GM18505 (cell line): ENCODE results near the gene ACYP2.

Source experiments
- ATAC-seq: cut with Tn5 transposase; IDR thresholded peaks from one replicate; pipeline ENCODE4 v1.9.1; 2021; ENCODE audit not compliant: unreplicated experiment
- POLR2A ChIP-seq: IDR thresholded peaks from 4 replicates; pipeline ENCODE4 v1.6.1; 2011; ENCODE audit warnings: borderline replicate concordance; ENCODE audit not compliant: insufficient read depth, insufficient read length; ENCODE audit errors: extremely low read depth

Gene ACYP2

DNA sequence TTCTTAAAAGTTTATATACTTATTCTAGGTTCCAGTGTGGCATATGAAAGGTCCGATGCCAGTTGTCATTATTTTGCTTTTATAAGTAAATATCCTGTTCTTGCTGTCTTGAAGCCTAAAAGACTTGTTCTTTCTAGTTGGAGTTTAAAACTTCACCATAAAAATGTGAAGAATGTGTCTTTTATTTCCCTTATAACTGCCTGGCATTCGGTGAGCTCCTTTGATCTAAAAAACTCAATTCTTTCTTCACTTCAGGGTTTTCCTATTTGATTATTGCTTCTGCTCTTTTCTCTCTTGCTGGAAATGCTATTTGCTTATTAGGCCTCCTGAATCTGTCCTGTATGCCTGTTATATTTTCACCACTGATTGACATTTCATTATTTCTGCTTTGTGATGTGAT is 89.1 kb downstream of the ACYP2 start:
- TF ChIP-seq POLR2A: no peak
- no peak for ATAC-seq

DNA sequence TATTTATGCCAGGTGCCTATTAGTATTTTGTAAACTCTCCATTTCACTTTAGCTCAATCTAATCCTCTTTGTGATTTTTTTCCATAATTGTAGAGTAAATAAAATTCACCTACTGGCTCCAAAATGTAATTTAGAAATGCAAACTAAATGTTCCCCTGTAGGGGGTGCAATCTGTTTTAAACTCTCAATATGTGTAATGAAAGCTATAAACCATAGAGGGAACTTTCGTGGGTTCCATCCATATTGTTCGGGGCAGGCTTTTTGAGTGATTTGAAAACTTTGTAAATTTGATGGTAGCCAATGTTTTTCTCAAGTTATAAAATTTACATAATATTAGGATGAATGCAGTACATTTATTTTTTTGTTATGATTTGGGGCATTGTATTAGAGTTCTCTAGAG is 91.2 kb downstream of the ACYP2 start:
- no peak for TF ChIP-seq POLR2A
- peak; percentile 61 for ATAC-seq

DNA sequence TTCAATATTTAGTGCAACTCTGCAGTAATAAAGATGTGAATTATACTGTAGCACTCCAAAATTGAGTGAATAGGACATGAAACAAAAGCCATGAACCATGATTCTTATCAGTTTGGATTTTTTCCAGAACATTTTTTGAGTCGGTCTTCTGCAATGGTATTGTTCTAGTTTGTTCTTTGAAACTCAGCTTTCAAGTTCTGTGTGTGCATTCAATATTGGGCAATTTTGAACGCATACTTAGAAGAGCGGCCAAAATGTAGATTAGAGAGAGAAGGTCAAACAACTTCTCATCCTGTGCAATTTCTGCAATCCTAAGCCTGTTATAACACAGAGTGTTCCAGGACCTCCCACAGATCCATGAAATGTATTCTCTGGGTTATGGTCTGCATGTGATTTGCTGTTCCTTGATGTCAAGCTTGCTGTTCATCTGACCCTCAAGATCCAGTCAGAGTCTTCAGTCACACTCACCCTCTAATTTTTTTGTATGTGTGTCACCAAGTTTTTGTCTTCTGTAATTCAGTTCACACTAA is 92.3 kb downstream of the ACYP2 start:
- no peak for ATAC-seq
- TF ChIP-seq POLR2A: no peak

DNA sequence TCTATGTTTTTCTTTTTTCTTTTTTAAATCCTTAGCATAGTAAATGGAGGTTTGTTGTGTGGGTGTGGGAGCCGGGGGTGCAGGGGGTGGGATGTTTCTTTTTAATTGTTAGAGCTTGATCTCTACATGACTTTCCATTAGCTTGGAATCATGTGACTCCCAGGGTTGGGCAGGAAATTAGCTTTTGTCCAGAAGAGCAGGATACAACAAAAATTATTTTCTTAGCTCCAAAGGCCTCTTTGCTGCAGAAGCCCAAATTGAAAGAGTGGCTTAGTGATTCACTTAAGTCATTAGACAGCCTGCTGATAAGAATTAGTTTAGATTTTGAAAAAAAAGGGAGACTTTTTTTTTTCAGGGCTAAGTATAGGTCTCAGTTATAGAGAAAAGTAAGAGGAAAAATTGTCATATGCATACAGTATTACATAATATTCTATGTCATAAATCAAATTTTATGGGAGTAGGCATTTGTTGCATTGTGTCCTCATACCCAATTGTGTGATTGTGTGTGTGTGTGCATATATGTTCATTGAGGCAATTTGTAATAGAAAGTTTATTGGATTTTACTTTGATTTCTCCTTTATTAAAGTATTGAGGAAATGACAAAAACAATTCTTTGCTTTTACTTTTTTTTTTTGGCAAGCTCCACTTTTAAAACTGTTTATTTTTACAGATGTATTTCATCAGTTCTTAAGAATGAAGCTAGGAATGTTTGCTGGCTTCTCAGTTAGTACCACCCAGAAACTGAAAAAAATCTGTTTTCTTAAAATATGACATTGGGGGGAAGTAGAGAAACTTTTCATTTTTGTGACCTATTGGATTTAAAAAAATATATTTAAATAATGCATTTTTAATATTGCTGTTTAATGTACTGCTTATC is 93.2 kb downstream of the ACYP2 start:
- no peak for TF ChIP-seq POLR2A

DNA sequence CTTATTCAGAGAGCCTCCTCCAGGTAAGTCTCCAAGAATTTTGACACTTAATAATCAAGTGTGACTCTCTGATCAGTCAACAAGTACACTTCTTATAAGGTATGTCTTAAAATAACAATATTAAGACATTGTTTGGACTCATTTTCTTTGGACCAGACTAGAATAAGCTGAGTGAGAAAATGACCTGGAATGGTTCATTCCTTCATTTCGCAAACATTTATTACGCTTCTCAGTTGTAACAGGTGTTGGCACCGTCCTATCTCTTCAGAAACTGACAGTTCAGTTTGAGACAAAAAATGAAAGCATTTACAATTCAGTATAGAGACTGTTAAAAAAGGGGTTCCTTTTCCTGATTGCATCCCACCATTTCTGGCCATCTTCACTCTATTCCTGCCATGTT is 94.0 kb downstream of the ACYP2 start:
- no peak for TF ChIP-seq POLR2A
- no peak for ATAC-seq

More for the DNA sequence above, 93.2 kb downstream of the ACYP2 start:
- no peak for ATAC-seq

DNA sequence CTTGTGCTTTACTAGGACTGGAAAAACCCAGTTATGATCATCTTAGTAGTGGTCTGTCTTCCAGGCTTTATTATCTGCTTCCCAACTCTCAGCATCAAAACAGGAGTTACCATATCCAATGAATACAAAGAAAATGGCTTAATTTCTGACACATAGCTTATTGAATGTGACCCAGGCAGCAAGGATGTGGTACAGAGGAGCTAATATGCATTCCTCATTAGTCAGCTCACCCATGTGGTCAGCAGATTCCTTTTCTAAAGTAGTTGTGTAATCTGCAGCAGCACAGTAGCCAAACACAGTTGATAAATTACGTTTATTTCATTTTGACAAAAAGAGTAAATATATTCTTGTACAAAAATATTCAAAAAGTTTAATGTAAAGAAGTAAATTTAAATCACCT is 97.0 kb downstream of the ACYP2 start:
- no peak for TF ChIP-seq POLR2A
- no peak for ATAC-seq

DNA sequence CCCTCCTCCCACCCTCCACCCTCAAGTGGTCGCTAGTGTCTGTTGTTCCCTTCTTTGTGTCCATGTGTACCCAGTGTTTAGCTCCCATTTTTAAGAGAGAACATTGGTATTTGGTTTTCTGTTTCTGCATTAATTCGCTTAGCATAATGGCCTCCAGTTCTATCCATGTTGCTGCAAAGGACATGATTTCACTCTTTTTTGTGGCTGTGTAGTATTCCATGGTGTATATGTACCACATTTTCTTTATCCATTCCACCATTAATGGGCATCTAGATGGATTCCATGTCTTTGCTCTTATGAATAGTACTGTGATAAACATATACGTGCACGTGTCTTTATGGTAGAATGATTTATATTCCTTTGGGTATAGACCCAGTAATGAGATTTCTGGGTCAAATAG is 97.7 kb downstream of the ACYP2 start:
- no peak for ATAC-seq

DNA sequence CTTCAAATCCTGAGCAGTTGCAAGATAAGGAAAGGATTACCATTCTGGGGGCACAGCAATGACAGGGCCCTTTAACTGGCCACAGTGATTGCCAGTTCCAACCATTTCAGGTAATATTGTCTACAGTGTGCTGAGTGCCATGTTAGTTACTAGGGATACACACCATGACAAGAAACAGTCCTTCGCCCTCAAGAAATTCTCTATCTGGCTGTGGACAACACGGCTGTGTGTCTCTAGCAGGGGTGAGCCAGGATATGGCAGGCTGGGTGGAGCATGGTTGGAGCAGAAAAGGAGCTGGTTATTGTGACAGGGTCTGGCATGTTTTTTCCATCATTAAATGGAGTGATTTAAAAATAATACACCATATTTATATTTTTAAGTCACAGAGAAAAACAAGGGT is 109.6 kb downstream of the ACYP2 start:
- no peak for ATAC-seq
- TF ChIP-seq POLR2A: no peak

More for the DNA sequence above, 97.7 kb downstream of the ACYP2 start:
- TF ChIP-seq POLR2A: no peak

DNA sequence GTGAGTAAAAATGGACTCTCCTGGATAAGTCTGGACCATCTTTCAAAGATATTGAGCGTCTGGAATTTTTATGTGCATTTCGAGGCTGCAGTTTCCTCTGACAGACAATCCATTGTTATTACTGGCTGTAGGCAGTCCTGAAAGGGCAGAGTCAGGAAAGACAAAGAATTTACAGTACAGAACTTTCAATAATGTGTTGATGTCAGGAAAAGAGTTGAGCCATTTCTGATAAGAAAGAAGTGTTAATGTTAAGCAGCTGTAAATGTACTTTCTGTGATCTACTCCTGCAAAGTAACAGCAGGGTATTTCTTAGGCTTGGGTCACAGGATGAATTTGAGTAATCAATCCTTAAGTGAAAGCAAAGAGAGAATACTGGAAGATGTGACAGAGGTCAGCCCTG is 110.8 kb downstream of the ACYP2 start:
- ATAC-seq: no peak
- no peak for TF ChIP-seq POLR2A

DNA sequence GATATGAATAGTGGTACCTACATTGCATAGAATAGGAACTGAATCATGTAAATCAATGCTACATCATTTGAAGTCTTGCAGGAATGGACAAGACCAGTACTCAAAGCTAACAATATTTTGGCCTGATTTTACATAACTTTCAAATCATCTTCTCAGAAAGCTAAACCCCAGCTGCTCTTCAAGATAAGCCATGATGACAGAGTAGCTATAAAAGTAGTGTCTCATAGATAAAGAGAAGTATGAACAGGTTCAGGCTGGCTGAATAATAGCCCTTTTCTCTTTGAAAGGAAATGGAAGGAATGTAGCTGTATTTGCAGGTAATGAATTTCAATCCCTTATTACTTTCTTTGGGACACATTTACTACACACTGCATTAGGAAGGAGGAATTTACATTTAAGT is 112.4 kb downstream of the ACYP2 start:
- ATAC-seq: no peak
- no peak for TF ChIP-seq POLR2A

DNA sequence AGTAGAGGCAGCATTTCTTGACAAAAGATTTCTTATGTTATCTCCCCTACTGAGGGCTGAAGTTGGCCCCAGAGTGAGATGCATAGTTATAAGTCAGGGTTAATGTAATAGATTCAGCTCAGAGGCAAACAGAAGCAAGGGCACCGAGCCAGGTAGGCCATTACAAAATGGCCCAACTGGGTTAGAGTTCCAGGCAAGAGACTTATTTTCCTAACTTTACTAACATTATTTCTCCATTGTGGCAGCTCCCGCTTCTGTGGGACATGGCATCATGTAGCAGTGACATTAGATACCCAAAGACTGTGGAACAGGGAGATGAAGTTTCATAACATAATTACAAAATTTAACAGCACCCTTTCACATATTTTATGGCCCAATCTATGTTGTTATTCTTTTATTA is 113.5 kb downstream of the ACYP2 start:
- TF ChIP-seq POLR2A: no peak

DNA sequence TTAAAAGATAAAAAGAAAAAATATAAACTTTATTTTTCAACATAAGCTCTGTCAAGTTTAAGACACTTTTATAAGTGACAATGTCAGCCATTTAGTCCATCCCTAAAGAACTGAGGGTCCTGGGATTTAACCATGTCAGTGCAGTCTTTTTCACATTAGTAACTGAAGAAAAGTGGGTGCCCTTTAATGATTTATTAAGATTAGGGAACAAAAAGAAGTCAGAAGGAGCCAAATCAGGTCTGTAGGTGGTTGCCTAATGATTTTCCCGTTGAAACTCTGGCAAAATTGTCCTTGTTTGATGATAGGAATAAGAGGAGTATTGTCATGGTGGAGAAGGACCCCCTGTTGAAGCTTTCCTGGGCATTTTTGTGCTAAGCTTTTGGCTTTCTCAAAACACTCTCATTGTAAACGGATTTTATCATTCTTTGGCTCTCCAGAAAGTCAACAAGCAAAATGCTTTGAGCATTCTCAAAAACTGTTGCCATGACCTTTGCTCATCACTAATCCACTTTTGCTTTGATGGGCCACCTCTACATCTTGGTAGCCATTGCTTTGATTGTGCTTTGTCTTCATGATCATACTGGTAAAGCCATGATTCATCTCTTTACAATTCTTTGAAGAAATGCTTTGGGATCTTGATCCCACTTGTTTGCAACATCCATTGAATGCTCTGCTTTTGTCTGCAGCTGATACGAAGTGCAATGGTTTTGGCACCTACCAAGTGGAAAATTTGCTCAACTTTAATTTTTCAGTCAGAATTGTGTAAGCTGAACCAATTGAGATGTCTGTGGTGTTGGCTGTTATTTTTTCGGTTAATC is 118.6 kb downstream of the ACYP2 start:
- no peak for TF ChIP-seq POLR2A
- no peak for ATAC-seq

More for the DNA sequence above, 113.5 kb downstream of the ACYP2 start:
- no peak for ATAC-seq

DNA sequence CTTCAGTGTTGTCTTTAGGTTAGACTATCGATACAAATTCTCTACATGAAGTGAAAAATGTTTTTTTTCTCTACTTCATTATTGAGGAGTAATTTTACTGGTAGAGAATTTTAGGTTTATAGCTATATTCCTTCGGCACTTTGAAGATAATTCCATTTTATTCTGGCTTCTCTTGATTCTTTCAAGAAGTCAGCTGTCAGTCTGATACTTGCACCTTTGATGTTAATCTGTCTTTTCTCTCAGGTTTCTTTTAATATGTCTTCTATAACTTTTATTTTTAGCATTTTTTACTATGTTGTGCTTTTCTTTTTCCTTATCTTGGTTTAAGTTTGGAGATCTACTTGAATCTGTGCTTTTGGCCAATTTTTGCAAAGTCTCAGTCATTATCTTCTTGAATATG is 122.0 kb downstream of the ACYP2 start:
- ATAC-seq: no peak
- TF ChIP-seq POLR2A: no peak
